ENCODE data around the gene SOX21. TPM values are rescaled to one million over a fixed set of nuclear protein-coding genes. Genes with fewer than 3 reads are reported as not detected.

SOX21 gene
- total RNA-seq, result not detected

DNA sequence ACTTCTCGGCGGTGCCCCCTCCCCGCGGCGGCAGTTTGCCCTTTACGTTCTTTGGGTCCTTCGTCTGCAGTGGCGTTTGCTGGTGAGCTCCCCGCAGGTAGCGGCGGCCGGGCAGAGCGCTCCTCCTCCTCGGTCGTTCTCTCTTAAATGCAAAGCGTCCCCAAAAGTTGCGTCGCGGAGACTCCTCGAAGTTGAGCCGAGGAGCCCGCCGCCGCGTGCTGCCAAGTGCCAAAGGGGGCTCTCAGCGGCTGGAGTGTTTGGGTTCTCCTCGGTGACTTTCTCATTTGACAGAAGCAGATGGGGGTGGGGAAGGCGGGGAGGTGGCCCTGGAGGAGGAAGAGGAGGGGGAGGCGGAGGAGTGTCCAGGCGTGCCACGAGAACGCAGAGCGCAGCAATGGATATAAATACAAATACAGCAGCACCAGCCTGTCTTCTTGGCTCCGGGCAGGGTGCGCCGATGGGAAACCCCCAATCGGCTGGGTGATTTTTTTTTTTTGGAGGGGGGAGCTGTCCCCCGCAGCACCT, at the start of gene SOX21:
TSS of gene SOX21 (minus strand) at position 259 of the 525 bp plus-strand sequence. CDS start 496 bp downstream, outside the sequence.
- TF ChIP-seq, protein P1, sequence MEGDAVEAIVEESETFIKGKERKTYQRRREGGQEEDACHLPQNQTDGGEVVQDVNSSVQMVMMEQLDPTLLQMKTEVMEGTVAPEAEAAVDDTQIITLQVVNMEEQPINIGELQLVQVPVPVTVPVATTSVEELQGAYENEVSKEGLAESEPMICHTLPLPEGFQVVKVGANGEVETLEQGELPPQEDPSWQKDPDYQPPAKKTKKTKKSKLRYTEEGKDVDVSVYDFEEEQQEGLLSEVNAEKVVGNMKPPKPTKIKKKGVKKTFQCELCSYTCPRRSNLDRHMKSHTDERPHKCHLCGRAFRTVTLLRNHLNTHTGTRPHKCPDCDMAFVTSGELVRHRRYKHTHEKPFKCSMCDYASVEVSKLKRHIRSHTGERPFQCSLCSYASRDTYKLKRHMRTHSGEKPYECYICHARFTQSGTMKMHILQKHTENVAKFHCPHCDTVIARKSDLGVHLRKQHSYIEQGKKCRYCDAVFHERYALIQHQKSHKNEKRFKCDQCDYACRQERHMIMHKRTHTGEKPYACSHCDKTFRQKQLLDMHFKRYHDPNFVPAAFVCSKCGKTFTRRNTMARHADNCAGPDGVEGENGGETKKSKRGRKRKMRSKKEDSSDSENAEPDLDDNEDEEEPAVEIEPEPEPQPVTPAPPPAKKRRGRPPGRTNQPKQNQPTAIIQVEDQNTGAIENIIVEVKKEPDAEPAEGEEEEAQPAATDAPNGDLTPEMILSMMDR (IDR thresholded peaks at IDR 0.05; ENCODE audit: low read depth), result no peak

DNA sequence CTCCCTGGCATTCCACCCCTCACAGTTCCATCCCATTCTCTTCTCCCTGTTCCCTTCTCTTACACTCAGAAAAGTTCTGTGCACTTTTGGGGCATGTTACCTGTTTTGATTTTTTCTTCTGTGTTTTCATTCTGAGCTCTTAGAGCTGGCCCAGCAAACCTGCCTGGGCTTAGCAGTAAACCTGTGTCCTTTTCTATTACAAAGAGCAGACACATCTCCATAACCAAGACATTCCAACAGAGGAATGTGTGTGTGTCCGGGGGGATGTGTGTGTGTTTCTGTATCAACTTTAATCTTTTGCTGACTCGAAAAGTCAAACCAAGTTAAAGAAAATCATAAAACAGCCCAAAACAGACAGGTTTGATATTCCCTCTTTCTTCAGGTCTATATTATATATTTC, 49.1 kb upstream of the SOX21 start:
- TF ChIP-seq, protein P1 (IDR thresholded peaks at IDR 0.05; ENCODE audit: low read depth), result no peak

DNA sequence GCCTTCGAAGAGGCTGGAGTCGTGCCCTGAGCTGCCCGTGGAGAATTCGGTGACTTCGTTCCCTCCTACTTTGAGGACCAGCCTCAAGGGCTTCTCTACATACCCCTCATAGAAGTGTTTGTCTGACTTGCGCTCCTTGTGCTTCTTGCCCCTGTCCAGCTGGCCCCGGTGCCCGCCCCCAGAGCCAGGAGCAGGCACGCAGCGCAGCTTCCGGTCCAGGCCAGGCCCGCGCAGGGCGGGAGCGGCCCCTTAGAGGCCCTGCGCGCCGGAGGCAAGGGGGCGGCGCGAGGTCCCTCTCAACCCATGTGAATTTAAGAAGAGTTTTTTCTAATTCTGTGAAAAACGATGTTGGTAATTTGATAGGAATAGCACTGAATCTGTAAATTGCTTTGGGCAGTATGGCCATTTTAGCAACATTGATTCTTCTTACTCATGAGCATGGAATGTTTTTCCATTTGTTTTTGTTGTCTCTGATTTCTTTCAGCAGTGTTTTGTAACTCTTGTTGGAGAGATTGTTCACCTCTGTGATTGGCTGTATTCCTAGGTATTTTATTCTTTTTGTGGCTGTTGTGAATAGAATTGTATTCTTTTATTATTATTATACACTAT, 46.9 kb upstream of the SOX21 start:
- TF ChIP-seq, protein P1 (IDR thresholded peaks at IDR 0.05; ENCODE audit: low read depth), result no peak

DNA sequence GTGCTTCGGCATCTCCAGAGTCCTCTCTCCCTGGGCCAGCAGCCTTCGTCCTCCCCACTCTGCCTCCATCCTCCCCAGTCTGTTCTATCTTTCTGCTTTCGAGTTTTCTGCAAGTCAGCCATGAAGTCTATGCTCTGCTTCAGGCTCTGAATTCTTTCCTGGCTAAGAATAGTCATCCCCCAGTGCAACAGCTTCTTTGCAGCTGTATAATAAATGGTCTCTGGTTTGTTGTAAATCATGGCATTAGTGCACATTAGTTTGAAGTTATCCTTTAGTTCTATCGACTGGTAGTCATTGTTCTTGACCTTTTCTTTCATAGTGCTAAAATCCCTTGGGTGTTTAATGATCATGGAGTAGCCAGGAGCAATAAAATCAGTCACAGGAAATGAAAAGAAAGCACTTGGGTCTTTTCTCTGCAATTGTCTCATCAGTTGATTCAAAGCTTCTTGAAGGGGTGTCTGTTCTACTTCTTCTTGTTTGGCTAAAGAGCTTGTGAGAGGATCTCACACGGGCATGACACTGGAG, 46.2 kb upstream of the SOX21 start:
- TF ChIP-seq, protein P1 (IDR thresholded peaks at IDR 0.05; ENCODE audit: low read depth), result no peak

DNA sequence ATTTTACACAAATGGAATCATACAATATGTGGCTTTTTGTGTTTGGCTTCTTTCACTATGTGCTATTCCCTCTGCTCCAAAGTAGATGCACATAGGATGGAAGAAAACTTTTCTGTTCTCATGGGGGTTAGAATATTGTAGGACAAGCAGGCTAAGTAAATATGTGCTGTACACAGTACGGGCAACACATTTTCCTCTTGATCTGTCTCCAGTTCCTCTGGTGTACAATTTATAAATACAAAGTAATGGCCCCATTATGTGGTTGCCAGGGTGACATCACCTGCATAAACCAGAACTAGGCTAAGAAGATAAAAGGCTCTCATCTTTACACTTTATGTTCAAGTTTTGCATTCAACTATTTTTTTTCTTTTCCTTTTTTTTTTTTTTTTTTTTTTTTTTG, 41.0 kb upstream of the SOX21 start:
- TF ChIP-seq, protein P1 (IDR thresholded peaks at IDR 0.05; ENCODE audit: low read depth), result no peak

DNA sequence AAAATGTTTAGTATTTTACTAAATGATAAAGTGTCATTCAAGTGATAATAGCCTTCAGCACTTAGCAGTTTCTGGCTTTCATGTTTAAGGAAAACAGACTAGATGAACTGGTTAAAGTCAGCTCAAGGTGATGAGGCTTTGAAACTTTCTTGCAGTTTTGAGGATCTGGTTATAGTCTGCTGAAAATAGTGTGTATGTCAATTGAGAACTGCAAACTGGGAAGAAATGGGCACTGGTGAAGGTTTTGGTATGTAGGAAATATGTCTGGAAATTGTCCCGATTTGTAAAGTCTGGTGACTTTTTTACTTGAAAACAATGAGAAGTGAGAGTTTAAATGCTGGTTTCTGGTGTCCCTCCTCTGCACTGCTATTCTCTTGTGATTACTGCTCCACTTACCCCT, 36.8 kb upstream of the SOX21 start:
- TF ChIP-seq, protein P1 (IDR thresholded peaks at IDR 0.05; ENCODE audit: low read depth), result no peak

DNA sequence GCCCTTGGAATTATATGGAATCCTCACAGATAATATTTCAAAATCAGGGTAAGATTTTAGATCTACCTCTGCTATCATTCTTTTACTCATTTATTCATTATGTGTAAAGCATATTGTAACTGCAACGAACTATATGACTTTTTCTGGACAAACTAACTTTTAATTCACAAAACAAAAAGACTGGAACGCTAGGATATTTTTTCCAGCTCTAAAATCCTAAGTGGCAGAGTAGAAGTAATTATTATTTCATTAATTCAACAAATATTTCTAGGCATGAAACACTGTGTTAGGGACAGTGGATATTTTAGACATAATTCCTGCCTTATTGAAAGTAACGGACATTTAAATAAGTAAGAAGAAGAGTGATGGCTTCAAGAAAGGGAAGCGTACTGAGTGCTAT, 26.9 kb upstream of the SOX21 start:
- TF ChIP-seq, protein P1 (IDR thresholded peaks at IDR 0.05; ENCODE audit: low read depth), result no peak
